ENCODE measurements around the gene CSNK1A1. TPM values are rescaled to one million over a fixed set of nuclear protein-coding genes. Genes with fewer than 3 reads are reported as not detected.
A peak's percentile ranks its signal among the peaks of the same experiment; 100 is the strongest.
"Not testable (repeated sequence)": the region's sequence is repeated elsewhere in the genome, so short reads cannot be mapped to it uniquely, and the experiment has no call there.

The CSNK1A1 gene
- total RNA-seq, 1 donor from 2014 or later: 202 TPM

DNA sequence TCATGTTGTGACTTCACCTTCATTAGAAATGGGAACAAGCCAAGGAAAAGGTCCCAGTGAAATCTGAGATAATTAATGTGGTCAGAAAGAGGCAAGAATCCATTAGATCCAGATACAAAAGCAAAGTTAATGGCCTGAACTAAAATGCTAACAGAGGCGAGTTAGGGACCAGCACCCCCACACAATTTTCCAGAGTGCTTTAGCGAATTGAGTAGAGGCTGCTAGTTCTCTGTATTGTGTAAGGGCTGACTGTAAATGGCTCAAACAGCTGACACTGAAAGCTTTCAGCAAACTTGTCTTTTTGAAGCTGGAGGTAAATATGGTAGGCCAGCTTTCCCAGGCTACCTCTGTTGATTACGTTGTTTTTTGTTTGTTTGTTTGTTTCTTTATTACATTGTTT is 75.5 kb downstream of the CSNK1A1 start:
- DNase-seq (ENCODE audit: missing footprints) (no peak), ATAC-seq (no peak)
- intact Hi-C loops (cut with DNase I): no loop called here

DNA sequence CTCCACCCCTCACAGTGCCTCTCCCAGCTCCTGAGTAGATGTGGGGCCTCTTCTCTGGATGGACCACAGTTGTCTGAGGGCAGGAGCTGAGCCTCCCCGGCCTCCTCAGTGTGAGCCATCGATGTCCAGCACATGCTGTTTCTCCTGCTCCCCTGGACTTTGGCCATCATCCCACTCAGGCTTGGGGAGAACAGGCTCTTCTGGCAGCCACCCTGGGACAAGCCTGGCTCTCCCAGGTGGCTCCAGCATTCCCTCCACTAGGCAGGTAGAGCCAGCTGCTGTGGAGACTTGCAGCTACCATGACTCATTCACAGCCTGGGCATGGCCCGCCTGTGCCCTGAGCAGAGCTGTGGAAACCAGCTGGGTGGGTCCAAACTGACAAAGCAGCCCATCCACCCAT is 77.0 kb downstream of the CSNK1A1 start:
- DNase-seq (ENCODE audit: missing footprints) (no peak), ATAC-seq (peak; percentile 45)
- intact Hi-C loops (cut with DNase I): no loop called here

DNA sequence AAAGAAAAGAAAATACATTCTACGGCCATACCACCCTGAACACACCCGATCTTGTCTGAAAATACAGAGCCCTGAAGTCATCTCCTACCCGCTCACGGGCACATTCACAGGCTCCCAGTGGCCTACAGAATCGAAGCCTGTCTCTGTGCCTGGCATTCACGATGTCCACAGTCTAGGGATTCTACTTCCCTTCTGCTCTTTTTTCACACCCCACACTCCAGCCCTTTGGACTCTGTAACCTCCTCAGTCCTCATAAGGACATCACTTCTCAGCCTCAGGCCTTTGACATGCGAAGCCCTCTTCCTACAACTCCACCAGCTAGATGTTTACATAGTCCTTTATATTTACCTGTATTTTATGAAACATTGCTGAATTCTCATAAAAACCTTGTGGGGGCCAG is 77.8 kb downstream of the CSNK1A1 start:
- no peak for ATAC-seq
- intact Hi-C loops (cut with DNase I): no loop called here
- DNase-seq (ENCODE audit: missing footprints): no peak

DNA sequence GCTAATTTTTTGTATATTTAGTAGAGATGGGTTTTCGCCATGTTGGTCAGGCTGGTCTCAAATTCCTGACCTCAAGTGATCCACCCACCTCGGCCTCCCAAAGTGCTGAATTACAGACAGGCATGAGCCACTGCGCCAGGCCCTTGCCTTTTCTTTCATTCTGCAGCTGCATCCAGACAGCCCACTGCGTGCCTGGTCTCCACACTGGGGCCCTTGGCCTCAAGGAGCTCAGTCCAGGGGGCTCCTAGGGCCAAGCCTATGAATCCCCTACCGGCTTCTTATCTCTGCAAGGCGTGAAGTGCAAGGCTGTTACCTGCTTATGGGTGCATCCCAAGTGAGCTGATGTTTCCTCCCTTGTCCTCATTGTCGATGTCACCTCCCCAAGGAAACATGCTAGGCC is 78.8 kb downstream of the CSNK1A1 start:
- DNase-seq (ENCODE audit: missing footprints) (no peak), ATAC-seq (no peak)
- intact Hi-C loops (cut with DNase I): no loop called here

DNA sequence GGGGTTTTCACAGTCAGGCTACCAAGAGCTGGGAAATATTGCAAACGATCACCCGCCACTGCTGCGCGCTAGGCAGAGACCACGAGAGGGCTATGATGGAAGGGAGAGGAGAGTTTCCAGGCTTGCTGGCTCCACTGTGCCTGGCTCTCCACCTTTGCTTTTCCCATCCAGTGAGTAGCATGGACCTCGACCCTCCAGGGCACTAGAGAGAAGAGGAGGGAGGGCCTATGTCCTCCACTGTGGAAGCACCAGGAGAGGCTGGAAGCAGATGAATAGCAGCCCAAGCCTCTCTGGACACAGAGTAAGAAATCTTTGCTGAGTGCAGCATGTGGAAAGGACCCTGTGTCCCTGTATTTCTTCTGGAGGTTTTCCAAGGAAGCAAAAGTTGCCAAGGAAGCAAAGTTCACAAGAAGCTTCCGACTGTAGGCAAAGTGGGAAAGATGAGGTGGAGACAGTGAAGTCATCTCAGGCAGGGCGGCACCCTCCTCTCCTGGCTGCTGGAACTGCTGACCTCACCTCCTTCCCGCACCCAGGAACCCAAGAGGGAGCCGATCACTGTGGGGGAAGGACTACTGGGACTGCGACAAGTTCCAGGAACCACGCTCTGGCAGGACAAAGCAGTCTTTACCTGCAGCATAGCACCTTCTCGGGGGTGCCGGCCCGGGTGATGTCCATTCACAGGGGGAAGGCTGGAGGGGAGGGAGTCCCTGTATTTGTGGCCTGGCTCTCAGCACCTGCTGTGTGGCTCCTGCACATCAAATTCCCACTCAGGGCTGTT is 79.6 kb downstream of the CSNK1A1 start:
- intact Hi-C loops (cut with DNase I): no loop called here
- DNase-seq (ENCODE audit: missing footprints): no peak
- ATAC-seq: peak; percentile 69

DNA sequence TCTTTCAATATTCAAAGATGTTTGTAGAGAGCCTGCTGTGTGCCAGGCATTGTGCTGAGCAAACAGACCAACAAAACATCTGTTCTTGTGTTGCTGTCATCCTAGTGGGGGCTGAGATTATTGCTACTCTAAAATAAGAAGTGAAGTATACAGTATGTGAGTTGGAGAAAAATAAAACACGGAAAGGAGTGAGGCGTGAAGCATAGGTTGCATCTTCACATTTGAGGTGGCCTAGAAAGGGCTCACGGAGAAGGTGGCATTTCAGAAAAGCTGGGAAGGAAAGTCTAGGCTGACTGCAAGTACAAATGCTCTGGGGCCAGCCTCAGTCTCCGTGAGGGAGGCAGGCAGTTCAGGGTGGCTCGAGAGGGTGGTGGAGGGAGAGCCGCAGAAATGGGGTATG is 80.3 kb downstream of the CSNK1A1 start:
- intact Hi-C loops (cut with DNase I): no loop called here
- no peak for DNase-seq (ENCODE audit: missing footprints)
- ATAC-seq: no peak

DNA sequence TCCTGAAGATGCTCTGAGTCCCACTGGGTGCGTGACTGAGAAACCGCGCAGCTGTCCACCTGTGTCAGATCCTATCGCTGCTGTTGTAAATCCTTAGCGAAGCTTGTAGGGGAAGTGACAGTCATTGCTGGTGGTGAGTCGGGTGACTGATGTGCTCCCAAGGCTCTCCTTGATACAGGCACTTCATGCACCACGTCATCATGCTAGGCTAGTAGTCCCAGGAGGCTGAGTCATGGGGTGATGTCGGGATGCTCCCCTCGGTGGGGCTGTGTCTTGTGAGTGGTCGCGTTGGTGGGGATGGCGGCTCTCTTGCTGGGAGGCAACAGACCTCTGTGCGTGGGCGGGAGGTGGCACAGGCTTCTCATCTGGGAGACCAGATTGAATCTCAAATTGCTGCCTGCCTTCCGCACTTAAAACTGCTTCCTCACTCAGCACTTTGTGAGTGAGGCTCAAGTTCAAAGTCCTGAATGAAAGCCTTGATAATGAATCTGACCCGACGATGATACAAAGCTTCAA is 84.7 kb downstream of the CSNK1A1 start:
- ATAC-seq (no peak), DNase-seq (ENCODE audit: missing footprints) (no peak)
- intact Hi-C loops (cut with DNase I): no loop called here

DNA sequence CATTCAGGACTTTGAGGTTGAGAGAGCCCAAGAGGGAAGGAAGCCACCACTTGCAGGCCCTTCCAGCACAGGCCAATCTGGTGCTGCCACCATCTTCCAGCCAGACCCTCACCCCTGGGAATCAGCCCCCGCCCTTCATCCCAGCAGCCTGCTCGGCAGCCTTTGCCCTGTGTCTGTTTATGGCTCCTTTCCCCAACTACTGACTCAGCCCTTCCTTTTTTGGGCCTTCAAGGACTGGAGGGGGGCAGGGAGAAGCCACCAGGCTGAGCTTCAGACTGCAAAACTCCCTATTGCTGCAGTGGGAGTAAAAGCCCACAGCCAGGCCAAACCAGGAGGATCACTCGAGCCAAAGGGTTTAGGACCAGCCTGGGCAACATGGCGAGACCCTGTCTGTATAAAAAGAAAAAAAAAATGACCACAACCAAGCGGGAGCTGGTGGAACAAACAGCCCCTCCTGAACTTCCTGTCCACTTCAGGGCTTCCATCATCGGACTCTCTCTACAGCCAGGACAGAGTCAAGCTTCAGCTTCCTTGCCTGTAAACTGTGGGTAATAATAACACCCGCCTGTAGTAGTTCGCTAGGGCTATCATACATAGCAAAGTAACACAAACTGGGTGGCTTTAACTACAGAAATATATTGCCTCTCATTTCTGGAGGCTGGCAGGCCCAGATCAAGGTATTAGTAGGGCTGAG is 86.3 kb downstream of the CSNK1A1 start:
- no peak for DNase-seq (ENCODE audit: missing footprints)
- intact Hi-C loops (cut with DNase I): no loop called here
- peak; percentile 83 for ATAC-seq

DNA sequence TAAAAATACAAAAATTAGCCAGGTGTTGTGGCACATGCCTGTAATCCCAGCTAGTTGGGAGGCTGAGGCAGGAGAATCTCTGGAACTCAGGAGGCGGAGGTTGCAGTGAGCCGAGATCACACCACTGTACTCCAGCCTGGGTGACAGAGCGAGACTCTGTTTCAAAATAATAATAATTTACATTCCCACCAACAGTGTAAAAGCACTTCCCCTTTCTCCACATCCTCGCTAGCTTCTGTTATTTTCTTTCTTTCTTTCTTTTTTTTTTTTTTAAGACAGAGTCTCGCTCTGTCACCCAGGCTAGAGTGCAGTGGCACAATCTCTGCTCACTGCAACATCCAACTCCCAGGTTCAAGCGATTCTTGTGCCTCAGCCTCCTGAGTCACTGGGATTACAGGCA is 89.3 kb downstream of the CSNK1A1 start:
- DNase-seq (ENCODE audit: missing footprints); ATAC-seq; intact Hi-C loops (cut with DNase I): not testable (repeated sequence)

DNA sequence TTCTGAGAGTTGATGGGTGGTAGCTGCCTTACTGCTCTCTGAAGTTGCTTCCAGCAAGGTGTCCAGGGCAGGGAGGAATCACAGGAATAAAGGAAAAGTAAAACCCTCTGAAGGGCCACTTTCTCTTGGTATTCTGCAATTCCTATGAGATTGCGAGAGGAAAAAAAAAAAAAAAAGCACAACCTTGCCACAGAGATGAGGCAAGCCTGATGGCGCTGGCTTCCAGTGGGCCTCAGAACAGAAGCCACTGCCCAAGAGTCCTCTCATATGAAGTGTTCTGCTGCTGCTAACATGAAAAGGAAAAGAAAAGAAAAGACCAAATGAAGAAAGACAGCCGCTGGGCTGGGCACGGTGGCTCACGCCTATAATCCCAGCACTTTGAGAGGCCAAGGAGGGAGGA is 91.3 kb downstream of the CSNK1A1 start:
- no peak for DNase-seq (ENCODE audit: missing footprints)
- intact Hi-C loops (cut with DNase I): no loop called here
- ATAC-seq: no peak

DNA sequence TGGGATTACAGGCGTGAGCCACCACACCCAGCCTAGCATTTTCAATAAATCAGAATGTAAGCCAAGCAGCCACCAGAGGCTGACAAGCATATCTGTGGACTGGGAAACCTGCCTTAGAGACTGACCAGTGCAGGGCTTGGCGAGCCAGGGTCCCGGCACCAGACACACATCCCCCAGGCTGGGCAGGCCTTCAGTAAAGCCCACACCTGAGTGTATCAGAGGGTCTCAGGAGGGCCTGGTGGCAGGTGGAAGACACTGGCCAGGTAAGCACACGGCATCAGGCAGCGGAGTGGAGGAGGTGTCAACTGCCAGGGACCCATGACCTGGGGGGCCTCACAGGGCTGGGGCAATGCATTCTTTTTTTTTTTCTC is 93.9 kb downstream of the CSNK1A1 start:
- DNase-seq (ENCODE audit: missing footprints) (no peak), ATAC-seq (no peak)
- intact Hi-C loops (cut with DNase I): no loop called here

DNA sequence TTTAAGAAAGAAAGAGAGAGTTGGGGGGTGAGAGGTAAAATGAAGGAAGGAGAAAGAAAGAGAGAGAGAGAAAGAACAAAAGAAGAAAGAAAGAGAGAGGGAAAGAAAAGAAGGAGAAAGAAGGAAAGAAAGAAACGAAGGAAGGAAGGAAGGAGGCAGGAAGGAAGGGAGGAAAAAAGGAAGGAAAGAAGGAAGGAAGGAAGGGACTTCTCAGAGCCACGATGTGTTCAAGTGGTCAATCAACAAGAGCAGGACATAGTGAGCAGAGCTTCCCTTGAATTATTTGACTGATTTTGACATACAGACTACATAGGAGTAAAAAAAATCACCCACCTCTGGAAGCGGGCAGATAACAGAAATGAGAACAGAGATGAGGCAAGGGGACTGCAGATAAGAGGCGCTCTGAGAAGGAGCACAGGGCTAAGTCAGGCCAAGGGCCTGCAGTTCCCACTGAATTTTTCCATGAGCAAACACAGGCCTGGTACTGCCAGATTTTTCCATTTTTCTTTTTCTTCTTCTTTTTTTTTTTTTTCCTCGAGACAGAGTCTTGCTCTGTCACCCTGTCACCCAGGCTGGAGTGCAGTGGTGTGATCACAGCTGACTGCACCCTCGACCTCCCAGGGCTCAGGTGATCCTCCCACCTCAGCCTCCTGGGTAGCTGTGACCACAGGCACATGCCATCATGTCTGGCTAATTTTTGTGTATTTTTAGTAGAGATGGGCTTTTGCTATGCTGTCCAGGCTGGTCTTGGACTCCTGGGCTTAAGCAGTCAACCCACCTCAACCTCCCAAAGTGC is 94.4 kb downstream of the CSNK1A1 start:
- no peak for DNase-seq (ENCODE audit: missing footprints)
- ATAC-seq: peak; percentile 66
- intact Hi-C loops (cut with DNase I): no loop called here

DNA sequence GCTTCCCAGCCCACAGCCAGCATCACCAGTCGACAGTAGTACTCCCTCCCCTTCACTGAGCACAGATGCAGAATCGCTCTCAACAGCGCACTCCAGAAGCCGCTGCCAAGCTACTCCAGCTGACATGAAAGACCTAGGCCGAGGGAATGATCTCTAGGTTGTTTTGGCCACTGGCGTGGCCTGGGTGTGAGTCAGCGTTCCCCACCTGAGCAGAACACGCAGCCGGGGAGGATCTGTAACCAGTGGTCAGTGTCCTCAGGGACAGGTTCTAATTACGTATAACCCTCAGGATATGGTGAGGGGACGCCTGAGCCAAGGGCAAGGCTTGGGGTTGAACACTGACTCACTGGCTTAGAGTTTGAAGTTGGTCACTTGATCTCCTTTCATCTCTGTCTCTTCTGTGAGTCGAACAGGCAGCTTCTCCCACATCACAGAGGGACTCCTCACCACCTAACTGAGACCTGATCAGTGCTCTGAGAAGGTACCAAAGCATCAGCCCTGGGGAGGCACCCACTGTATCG is 95.3 kb downstream of the CSNK1A1 start:
- peak; percentile 63 for ATAC-seq
- DNase-seq (ENCODE audit: missing footprints): peak; percentile 79
- intact Hi-C loops (cut with DNase I): no loop called here

DNA sequence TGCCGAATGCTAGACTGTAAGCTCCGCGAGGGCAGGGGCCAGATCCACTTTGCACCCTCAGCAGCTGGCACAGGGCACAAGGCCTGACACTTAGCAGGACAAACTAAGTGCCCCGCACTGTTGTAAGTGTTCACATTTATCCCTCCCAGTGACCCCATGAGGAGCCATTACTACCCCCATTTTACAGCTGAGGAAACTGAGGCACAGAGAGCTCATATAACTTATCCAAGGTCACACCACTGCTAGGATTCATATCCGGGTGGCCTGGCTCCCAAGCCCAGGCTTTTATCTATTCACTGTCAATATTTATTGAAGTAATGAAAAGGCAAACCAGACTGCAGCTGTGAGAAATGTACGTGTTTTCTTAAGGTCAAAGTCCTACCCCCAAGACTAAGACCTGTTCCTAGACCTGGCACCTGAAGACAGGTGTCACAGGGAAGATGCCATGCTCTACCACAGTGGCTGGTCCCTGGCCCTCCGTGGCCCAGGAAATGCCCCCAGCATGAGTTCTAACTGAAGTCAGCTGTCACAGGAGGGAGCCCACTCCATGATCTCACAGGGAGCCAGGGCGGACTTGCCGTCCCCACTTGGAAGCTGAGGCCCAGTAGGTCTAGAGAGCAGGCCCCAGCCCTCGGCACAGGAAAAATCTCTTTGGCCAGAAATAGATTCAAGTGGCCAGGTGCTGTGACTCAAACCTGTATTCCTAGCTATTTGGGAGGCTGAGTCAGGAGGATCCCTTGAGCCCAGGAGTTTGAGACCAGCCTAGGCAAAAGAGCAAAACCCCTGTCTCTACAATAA is 97.4 kb downstream of the CSNK1A1 start:
- DNase-seq (ENCODE audit: missing footprints) (no peak), ATAC-seq (no peak)
- intact Hi-C loops (cut with DNase I): loop anchor here (5.0 kb wide), 1 partner anchor 33 kb away; no protein-coding TSS in a partner anchor

DNA sequence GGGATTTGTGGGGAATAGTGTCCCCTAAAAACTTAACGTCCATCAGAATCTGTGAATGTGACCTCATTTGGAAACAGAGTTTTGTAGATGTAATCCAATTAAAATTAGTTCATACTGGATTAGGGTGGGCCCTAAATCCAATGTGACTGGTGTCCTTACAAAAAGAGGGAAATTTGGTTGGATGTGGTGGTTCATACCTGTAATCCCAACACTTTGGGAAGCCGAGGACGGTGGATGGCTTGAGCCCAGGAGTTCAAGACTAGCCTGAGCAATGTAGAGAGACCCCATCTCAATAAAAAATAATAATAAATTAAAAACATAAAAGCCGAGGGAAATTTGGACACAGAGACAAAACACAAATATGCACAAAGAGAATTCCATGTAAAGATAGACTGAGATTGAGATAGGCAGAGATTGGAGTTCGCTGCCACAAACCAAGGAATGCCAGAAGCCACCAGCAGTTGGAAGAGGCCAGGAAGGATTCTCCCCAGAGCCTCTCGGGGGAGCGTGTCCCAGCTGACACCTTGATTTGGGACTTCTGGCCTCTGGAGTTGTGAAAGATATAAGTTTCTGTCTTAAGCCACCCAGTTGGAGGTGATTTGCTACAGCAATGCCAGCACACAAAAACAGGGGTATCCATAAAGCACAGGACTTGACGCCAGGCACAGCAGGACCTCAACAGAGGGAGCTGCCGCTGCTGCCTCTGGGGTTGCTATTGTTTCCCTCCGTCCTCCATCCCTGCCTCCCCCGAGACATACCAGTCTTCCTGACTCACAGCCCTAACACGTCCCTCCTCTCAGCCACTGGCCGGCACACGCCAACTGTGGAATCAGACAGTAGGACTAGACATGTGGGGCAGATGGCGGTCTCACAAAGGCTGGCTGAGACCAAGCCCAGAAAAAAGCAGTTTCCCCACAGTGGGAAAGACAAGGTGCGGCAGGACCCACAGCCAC is 98.3 kb downstream of the CSNK1A1 start:
- intact Hi-C loops (cut with DNase I): loop anchor here (5.0 kb wide), 1 partner anchor 34 kb away; no protein-coding TSS in a partner anchor
- DNase-seq (ENCODE audit: missing footprints) (peak; percentile 81), ATAC-seq (peak; percentile 30)

DNA sequence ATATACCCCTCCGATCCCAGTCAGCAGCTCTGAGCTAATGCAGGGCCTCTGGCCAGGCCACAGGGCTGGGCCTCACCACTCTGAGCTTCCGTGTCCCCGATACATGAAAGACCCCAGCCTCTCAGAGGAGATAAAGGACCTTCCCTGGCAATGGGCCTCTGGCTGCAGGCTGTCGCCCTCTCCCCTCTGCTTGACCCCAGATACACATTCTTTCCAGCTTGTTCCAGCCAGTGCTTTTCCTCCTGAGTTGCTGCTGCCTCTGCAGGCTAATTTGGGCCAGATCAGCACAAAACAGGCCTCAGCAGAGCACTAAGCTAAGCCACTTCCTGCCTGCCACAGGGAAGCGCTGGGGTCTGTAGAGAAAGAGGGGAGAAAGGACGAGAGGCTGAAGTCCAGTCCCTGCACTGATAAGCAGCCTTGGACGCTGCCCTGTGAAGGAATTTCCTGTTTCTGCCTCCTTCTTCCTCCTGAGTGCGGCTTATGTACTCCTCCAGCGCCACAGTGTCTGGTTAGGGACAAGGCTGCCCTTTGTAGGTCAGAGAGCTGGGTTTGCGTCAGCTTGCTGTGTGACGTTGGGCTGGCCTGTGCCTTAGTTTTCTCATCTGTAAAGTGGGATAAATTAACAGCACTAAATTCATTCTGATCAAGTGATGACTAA is 99.1 kb downstream of the CSNK1A1 start:
- intact Hi-C loops (cut with DNase I): loop anchor here (5.0 kb wide), 1 partner anchor 35 kb away; no protein-coding TSS in a partner anchor
- no peak for DNase-seq (ENCODE audit: missing footprints)
- peak; percentile 24 for ATAC-seq

DNA sequence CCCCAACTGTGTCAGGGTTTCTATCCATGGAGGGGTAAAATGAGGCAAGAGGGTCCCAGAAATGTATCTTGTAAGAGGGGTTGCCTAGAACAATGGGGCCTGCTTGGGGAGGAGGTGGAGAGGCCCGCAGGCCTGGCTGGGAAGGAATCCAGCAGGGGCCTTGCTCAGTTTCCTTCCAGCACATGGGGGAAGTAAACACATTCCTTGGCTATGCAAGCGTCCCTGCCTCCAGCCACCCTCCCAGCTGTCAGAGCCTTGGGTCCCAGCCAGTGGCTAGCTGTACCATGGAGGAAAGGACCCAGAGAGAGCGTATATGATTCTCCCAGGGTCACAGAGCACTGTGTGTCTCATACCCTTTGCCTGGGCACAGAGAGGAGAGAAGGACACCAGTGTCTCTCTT is 101.0 kb downstream of the CSNK1A1 start:
- peak; percentile 83 for DNase-seq (ENCODE audit: missing footprints)
- ATAC-seq: peak; percentile 67
- intact Hi-C loops (cut with DNase I): loop anchor here (5.0 kb wide), 1 partner anchor 37 kb away; no protein-coding TSS in a partner anchor

Data from Right ventricle myocardium inferior (tissue), 1 donor.